HFFc6 (cell line): ENCODE measurements around the gene DDAH1. TPM values are rescaled to one million over a fixed set of nuclear protein-coding genes. Genes with fewer than 3 reads are reported as not detected.

Experiments
- DNase-seq: peaks from one replicate; pipeline ENCODE4 v3.0.0-alpha.2; 2018
- H3K27ac Mint-ChIP-seq: 2 replicates; pipeline ENCODE4 v1.8.0; 2020; ENCODE audit warnings: mild to moderate bottlenecking, mixed read lengths
- H3K27me3 Mint-ChIP-seq: 2 replicates; pipeline ENCODE4 v1.8.0; 2021; ENCODE audit warnings: mild to moderate bottlenecking, moderate library complexity, mixed read lengths; ENCODE audit not compliant: insufficient read depth
- H3K36me3 Mint-ChIP-seq: 2 replicates; pipeline ENCODE4 v1.8.0; 2021; ENCODE audit warnings: low read depth, mixed read lengths
- H3K4me1 Mint-ChIP-seq: 2 replicates; pipeline ENCODE4 v1.8.0; 2020; ENCODE audit warnings: low read depth, mixed read lengths
- H3K4me3 Mint-ChIP-seq: 2 replicates; pipeline ENCODE4 v1.8.0; 2020; ENCODE audit warnings: mild to moderate bottlenecking, moderate library complexity, mixed read lengths
- H3K9me3 Mint-ChIP-seq: 2 replicates; pipeline ENCODE4 v1.8.0; 2020; ENCODE audit warnings: mild to moderate bottlenecking, mixed read lengths
- CTCF ChIP-seq: fragments of 200-600 bp; sonication (generic); IDR thresholded peaks from 2 replicates; pipeline ENCODE4 v1.5.0; 2021; ENCODE audit warnings: antibody characterized with exemption, mild to moderate bottlenecking
- total RNA-seq, 6 experiments: library from RNA; stranded (reverse); fragmentation: NEBNext Ultra II Directional; extraction: Animal tissue kit (Norgen Biotek cat#: 25700); gene quantifications; 2 replicates in 1 of 6; 3 replicates in 5 of 6; pipeline ENCODE4 v1.2.3, GENCODE V29; 2021

The DDAH1 gene
- total RNA-seq, 6 experiments from 2014 or later: 235 to 320 (median 277) TPM

- Mint-ChIP-seq H3K9me3 (peaks cover 4% of the 10 kb centered on the region; the same call in 1 of the 2 replicates), H3K27me3 (peaks cover 9% of the 10 kb centered on the region), H3K4me3 (no peak overlapping the region; the same call in 1 of the 2 replicates), H3K27ac (peak overlapping the region; percentile 25), H3K36me3 (peaks cover 28% of the 10 kb centered on the region), H3K4me1 (peaks cover 55% of the 10 kb centered on the region)
- no peak for DNase-seq
- TF ChIP-seq CTCF: no peak
These were observed 24.3 kb downstream of the DDAH1 start for GRCh38 chr1:85440612-85441011.

- Mint-ChIP-seq H3K4me3 (peak overlapping the region; percentile 47), H3K4me1 (peaks cover 60% of the 10 kb centered on the region), H3K27me3 (peaks cover 7% of the 10 kb centered on the region), H3K9me3 (peaks cover under 1% of the 10 kb centered on the region; the same call in 1 of the 2 replicates), H3K36me3 (peaks cover 29% of the 10 kb centered on the region), H3K27ac (peak overlapping the region; percentile 59)
- no peak for DNase-seq
- no peak for TF ChIP-seq CTCF
These were observed 26.6 kb downstream of the DDAH1 start for GRCh38 chr1:85438353-85438752.

GRCh38 chr1:85437139-85437538 lies 27.8 kb downstream of the DDAH1 start:
- DNase-seq: no peak
- H3K4me1 Mint-ChIP-seq: peaks cover 60% of the 10 kb centered on the region
- H3K9me3 Mint-ChIP-seq: no peaks in the 10 kb centered on the region
- peak overlapping the region; percentile 31; the same call in 1 of the 2 replicates for H3K27ac Mint-ChIP-seq
- H3K36me3 Mint-ChIP-seq: peaks cover 38% of the 10 kb centered on the region
- no peak for TF ChIP-seq CTCF
- H3K27me3 Mint-ChIP-seq: peaks cover 7% of the 10 kb centered on the region
- H3K4me3 Mint-ChIP-seq: no peak overlapping the region

- H3K4me3 Mint-ChIP-seq: no peak overlapping the region
- H3K36me3 Mint-ChIP-seq: peaks cover 58% of the 10 kb centered on the region
- peaks cover 43% of the 10 kb centered on the region for H3K4me1 Mint-ChIP-seq
- H3K27me3 Mint-ChIP-seq: peaks cover 6% of the 10 kb centered on the region
- no peak overlapping the region for H3K27ac Mint-ChIP-seq
- DNase-seq: no peak
- peaks cover 14% of the 10 kb centered on the region; the same call in 1 of the 2 replicates for H3K9me3 Mint-ChIP-seq
- TF ChIP-seq CTCF: no peak
These were observed 31.9 kb downstream of the DDAH1 start for GRCh38 chr1:85433096-85433495.

GRCh38 chr1:85428471-85429089 lies 36.4 kb downstream of the DDAH1 start:
- DNase-seq: no peak
- Mint-ChIP-seq H3K36me3 (peaks cover 73% of the 10 kb centered on the region), H3K4me1 (peaks cover 57% of the 10 kb centered on the region), H3K27me3 (peaks cover 4% of the 10 kb centered on the region), H3K4me3 (no peak overlapping the region), H3K9me3 (peaks cover 14% of the 10 kb centered on the region; the same call in 1 of the 2 replicates), H3K27ac (peak overlapping the region; percentile 79)
- no peak for TF ChIP-seq CTCF
